Ishikawa (cell line): Measurements from ENCODE around the gene CYBRD1.

ENCODE experiments used
- CEBPB ChIP-seq: IDR thresholded peaks from 2 replicates; pipeline ENCODE4 v1.6.1; 2012
- CREB1 ChIP-seq: IDR thresholded peaks from 2 replicates; pipeline ENCODE4 v1.6.1; 2012; ENCODE audit warnings: low read depth
- EGR1 ChIP-seq: IDR thresholded peaks from 2 replicates; pipeline ENCODE4 v1.6.1; 2012
- EP300 ChIP-seq: IDR thresholded peaks from 2 replicates; pipeline ENCODE4 v1.6.1; 2012; ENCODE audit warnings: borderline replicate concordance
- FOXM1 ChIP-seq: IDR thresholded peaks from 2 replicates; pipeline ENCODE4 v1.6.1; 2012; ENCODE audit warnings: low read depth, borderline replicate concordance
- NFIC ChIP-seq: IDR thresholded peaks from 2 replicates; pipeline ENCODE4 v1.6.1; 2012
- RAD21 ChIP-seq: IDR thresholded peaks from 2 replicates; pipeline ENCODE4 v1.6.1; 2012; ENCODE audit warnings: low read depth
- TAF1 ChIP-seq: IDR thresholded peaks from 2 replicates; pipeline ENCODE4 v1.6.1; 2012; ENCODE audit warnings: low read depth, mild to moderate bottlenecking
- TCF12 ChIP-seq: IDR thresholded peaks from 2 replicates; pipeline ENCODE4 v1.6.1; 2012; ENCODE audit warnings: low read depth
- TEAD4 ChIP-seq: IDR thresholded peaks from 2 replicates; pipeline ENCODE4 v1.6.1; 2012
- YY1 ChIP-seq: IDR thresholded peaks from 2 replicates; pipeline ENCODE4 v1.6.1; 2012; ENCODE audit warnings: low read depth
- ZBTB7A ChIP-seq: IDR thresholded peaks from 2 replicates; pipeline ENCODE4 v1.6.1; 2012; ENCODE audit warnings: low read depth
- TF ChIP-seq, protein P1 (sequence below): IDR thresholded peaks from 2 replicates; pipeline ENCODE4 v1.6.1; 2012
- TF ChIP-seq, protein P2 (sequence below): IDR thresholded peaks from 2 replicates; pipeline ENCODE4 v1.6.1; 2012; ENCODE audit warnings: low read depth, mild to moderate bottlenecking
- TF ChIP-seq, protein P3 (sequence below): IDR thresholded peaks from 2 replicates; pipeline ENCODE4 v1.6.1; 2012

Gene CYBRD1

DNA sequence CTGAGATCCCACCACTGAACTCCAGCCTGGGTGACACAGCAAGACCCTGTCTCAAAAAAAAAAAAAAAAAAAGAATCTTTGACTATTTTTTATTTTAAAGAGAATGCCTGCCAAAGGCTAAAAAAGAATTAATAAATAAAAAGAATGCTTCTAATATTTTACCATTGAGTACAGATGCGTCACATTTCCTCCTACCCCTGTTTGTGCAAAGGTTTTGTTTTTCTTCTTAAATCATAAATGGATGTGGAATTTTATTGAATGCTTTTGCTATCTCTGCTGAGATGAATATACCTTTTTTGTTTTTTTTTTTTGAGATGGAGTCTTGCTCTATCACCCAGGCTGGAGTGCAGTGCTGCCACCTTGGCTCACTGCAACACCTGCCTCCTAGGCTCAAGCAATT is 22.8 kb downstream of the CYBRD1 start:
- TF ChIP-seq TAF1 (no peak), TCF12 (no peak), FOXM1 (no peak), CREB1 (no peak), TEAD4 (no peak), NFIC (no peak), RAD21 (no peak), ZBTB7A (no peak), YY1 (no peak), CEBPB (no peak), EGR1 (no peak), EP300 (no peak)
- TF ChIP-seq, protein P1, sequence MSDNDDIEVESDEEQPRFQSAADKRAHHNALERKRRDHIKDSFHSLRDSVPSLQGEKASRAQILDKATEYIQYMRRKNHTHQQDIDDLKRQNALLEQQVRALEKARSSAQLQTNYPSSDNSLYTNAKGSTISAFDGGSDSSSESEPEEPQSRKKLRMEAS: no peak
- TF ChIP-seq, protein P2, sequence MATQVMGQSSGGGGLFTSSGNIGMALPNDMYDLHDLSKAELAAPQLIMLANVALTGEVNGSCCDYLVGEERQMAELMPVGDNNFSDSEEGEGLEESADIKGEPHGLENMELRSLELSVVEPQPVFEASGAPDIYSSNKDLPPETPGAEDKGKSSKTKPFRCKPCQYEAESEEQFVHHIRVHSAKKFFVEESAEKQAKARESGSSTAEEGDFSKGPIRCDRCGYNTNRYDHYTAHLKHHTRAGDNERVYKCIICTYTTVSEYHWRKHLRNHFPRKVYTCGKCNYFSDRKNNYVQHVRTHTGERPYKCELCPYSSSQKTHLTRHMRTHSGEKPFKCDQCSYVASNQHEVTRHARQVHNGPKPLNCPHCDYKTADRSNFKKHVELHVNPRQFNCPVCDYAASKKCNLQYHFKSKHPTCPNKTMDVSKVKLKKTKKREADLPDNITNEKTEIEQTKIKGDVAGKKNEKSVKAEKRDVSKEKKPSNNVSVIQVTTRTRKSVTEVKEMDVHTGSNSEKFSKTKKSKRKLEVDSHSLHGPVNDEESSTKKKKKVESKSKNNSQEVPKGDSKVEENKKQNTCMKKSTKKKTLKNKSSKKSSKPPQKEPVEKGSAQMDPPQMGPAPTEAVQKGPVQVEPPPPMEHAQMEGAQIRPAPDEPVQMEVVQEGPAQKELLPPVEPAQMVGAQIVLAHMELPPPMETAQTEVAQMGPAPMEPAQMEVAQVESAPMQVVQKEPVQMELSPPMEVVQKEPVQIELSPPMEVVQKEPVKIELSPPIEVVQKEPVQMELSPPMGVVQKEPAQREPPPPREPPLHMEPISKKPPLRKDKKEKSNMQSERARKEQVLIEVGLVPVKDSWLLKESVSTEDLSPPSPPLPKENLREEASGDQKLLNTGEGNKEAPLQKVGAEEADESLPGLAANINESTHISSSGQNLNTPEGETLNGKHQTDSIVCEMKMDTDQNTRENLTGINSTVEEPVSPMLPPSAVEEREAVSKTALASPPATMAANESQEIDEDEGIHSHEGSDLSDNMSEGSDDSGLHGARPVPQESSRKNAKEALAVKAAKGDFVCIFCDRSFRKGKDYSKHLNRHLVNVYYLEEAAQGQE: no peak

DNA sequence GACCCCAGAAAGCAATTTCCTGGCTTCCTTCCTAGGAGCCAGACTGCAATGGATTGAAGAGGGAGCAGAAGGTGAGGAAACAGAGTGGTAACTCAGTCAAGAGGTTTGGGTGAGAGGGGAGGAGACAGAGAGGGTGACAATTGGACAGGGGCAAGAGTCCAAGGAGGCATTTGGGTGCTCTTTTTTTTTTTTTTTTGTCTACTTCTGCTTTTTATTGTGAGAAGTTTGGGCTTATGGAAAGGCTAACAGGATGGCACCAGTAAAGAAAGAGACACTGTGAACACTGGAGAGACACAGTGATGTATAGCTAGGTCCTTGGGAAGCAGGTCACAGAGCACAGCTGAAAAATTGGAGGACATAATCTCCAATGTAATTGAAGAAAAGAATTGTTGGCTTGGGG is 25.0 kb downstream of the CYBRD1 start:
- TF ChIP-seq CEBPB (no peak), CREB1 (no peak), TEAD4 (no peak), RAD21 (no peak), YY1 (no peak), ZBTB7A (no peak), EGR1 (no peak), TCF12 (no peak), TAF1 (no peak), NFIC (no peak)
- TF ChIP-seq, protein P2: no peak
- TF ChIP-seq, protein P3, sequence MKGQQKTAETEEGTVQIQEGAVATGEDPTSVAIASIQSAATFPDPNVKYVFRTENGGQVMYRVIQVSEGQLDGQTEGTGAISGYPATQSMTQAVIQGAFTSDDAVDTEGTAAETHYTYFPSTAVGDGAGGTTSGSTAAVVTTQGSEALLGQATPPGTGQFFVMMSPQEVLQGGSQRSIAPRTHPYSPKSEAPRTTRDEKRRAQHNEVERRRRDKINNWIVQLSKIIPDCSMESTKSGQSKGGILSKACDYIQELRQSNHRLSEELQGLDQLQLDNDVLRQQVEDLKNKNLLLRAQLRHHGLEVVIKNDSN: no peak

DNA sequence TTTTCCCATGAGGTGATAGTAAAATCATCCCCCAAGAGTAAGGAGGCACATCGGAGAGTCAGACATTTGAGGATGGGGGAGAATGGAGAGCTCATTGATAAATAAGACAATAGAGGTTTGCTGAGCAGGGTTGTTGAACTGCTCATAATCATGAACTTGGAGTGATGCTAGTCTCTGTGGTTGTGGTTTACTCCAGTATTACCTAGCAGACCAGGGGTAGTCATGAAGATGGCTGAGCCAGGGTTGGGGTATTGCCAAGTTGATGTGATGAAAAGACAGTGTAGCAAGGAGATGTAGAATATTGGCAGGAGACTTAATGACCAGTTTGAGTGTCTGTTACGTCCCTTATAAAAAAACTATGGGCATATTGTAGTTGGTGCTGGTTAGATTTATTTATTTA is 25.4 kb downstream of the CYBRD1 start:
- TF ChIP-seq, protein P1: no peak
- TF ChIP-seq FOXM1 (no peak), TAF1 (no peak), TCF12 (no peak), EP300 (no peak), CREB1 (no peak), ZBTB7A (no peak), TEAD4 (no peak), EGR1 (no peak), RAD21 (no peak), CEBPB (no peak), NFIC (no peak), YY1 (no peak)
- TF ChIP-seq, protein P2: no peak
- TF ChIP-seq, protein P3: no peak

DNA sequence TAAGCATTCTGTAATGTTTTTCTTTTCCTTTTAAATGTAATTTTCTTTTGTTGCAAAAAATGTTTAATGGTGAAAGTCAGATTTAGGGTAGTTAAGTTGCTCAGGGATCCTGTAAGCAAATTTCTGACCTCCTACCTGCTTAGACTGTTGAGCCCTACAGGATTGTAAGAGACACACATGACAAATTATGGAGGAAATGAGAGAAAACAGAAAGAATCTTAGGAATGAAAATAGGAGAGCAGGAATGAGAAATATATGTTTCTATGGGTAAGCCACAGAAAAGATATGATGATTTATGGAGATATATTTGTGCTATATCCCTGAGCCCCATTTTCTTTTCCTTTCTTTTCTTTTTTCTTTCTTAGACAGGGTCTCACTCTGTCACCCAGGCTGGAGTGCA is 28.3 kb downstream of the CYBRD1 start:
- no peak for TF ChIP-seq ZBTB7A
- TF ChIP-seq NFIC: no peak
- no peak for TF ChIP-seq EGR1
- no peak for TF ChIP-seq EP300
- TF ChIP-seq YY1: no peak
- TF ChIP-seq TCF12: no peak
- TF ChIP-seq FOXM1: no peak
- TF ChIP-seq, protein P1: no peak
